ENCODE results near the gene MYRIP.

GRCh38 chr3:40098261-40098759 is 288.9 kb downstream of the MYRIP start:
- TF ChIP-seq CTCF (IDR thresholded peaks at IDR 0.05) (no peak), POLR2A (IDR thresholded peaks at IDR 0.05) (no peak)
